GM18861 (cell line): ENCODE results near the gene ZNF451.
A peak's percentile ranks its signal among the peaks of the same experiment; 100 is the strongest.

Experiments used
- ATAC-seq: cut with Tn5 transposase; IDR thresholded peaks from one replicate; pipeline ENCODE4 v1.9.1; 2021; ENCODE audit not compliant: unreplicated experiment

Gene ZNF451

DNA sequence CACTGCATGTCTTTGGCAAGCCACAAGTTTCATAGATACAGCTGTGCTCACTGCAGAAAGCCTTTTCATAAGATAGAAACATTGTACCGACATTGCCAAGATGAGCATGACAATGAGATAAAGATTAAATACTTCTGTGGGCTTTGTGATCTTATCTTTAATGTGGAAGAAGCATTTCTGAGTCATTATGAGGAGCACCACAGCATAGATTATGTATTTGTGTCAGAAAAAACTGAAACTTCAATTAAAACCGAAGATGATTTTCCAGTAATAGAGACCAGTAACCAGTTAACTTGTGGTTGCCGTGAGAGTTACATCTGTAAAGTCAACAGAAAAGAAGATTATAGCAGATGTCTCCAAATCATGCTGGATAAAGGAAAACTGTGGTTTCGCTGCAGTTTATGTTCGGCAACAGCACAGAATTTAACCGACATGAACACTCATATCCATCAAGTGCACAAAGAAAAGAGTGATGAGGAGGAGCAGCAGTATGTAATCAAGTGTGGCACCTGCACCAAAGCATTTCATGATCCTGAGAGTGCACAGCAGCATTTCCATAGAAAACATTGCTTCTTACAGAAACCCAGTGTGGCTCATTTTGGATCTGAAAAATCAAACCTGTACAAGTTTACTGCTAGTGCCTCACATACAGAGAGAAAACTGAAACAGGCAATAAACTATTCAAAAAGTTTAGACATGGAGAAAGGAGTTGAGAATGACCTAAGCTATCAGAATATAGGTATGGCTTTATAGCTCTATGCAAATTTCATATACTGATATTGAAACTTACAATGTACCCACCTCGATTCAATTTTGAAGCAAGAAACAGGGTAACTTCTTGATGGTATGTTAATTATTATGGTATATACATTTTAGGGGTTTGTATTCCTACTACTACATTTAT, 58.2 kb downstream of the ZNF451 start:
- ATAC-seq = no peak

DNA sequence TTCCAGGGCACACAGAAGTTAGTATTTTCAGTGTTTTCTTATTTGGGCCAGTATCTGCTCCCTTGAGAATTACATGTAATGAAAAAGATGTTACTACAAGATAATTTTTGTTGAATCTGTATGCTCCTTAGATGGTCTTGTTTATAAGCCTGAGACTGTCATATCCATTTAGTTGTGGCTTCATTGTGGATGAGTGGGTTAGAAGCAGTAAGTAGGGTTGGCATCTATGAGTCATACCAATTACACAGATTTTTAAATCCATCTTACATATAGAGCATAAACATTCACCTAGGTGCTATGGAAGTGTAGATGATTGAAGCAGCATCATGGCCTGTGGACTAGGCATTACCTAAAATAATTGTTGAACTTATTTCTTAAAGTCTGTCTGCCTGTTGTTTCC, 68.7 kb downstream of the ZNF451 start:
- ATAC-seq = no peak

DNA sequence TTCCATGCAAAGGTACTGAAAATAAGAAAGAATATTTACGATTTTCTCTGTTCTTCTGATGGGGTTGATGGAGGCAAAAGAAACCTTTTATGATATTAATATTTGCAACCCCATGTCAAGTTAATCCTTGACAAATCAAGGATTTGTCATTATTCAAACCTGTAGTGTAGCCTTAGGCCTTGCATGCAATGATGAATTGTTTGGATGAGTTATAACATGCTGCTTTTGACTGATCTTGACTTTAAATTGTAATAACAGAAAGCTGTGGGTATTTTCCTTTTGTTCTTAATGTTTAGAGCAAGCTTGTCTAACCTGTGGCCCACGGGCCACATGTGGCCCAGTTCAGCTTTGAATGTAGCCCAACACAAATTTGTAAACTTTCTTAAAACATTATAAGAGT, 69.1 kb downstream of the ZNF451 start:
- ATAC-seq = no peak

DNA sequence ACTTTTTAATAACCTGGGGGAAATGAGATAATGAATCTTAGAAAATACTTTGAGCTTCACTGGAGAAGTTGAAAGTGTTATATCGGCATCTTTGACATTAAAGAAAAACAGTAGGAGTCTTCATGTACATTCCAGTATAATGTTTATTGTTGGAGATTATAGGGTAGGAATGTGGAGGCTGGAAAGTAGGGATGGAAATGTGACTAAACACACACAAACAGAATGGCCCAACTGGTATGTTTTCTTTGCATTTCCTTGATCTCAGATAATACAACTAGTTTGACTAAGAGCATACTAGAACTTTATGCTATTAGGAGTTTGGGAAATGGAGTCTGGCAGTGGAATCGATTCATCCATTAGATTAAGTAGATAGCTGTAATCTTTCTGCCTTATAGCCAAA, 72.0 kb downstream of the ZNF451 start:
- ATAC-seq = no peak

DNA sequence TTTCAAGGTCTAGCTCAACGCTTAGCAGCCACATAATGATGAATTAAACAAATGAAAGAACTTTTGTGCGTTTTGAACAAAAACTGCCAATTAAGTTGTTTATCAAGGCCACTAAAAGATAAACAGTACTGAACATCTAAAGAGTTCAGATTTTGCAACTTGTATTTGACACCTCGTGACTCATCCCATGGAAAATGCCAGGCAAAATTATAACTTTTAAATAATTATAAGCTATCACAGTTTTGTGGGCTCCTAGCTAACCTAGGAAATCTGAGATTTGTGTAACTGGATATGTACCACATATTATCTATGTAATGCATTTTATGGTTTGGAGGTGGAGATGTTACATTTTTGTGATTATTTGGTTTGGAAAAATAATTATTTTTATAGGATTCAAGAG, 72.5 kb downstream of the ZNF451 start:
- ATAC-seq = no peak

DNA sequence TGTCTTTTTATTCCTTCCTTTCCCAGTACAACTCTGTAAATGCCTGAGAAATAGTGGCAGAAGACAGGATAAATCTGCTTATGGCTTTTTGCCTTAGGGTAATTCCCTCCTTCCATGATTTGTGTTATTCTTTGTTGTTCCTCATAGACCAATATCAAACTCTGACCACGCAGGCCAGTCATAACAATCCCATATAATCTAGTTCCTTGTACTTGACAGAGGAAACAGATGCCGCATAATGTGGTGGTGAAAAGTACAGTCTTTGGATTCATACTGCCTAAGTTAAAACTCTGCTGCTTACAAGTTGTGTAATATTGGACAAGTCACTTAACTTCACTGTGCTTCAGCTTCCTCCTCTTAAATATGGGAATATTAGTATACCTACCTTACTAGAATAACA, 74.0 kb downstream of the ZNF451 start:
- no peak for ATAC-seq

DNA sequence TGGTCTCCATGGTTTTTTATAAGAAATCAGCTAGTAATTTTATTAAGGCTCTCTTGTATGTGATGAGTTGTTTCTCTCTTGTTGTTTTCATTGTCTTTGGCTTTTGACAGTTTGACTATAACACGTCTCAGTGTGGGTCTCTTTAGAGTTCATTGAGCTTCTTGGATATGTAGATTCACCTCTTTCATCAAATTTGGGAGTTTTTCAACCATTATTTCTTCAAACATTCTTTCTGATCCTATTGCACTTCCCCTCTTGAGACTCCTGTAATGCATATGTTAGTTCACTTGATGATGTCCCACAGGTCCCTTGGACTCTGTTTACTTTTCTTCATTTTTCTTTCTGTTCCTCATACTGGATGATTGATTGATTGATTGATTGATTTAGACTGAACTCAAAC, 75.1 kb downstream of the ZNF451 start:
- no peak for ATAC-seq

DNA sequence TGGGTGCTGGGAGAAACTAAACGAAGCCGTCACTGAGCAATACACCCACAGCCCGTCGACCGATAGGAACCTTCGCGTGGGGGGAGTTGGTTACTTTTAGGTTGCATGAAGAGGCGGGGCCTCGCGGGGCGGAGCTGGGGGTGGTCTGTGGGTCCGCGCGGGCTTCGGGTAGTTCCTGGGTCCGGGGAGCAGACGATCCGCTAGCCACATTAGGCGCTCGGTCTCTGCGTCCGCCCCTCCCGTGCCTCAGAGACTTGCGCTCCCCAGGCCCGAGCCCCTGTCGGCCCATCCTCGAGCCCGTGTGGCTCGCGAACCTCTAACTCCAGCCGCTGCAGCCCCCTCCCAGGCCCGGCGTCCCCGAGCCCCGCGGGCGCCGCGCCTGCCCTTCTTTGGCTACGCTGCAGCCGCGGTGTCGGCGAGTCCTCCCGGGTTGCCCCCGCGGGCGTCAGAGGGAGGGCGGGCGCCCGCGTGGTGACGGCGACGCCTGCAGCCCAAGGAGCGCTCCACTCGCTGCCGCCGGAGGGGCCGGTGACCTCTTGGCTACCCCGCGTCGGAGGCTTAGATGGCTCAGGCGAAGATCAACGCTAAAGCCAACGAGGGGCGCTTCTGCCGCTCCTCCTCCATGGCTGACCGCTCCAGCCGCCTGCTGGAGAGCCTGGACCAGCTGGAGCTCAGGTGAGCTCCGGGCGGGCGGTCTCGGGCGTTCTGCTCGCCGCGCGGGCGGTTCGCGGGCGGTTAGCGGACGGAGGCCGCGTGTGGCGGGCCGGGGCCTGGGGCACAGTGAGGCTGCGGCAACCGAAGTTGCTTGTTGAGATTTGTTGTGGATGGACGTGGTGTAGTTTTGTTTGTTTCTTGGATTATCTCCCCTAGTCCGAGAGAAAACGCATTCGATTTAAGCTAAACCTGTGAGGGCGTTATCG, 82.4 kb downstream of the ZNF451 start, which contains the start of gene BAG2:
TSS of gene BAG2 (plus strand) at position 191 of the 920 bp plus-strand sequence. CDS start at position 563, 372 bp downstream.
- peak; percentile 88 for ATAC-seq

DNA sequence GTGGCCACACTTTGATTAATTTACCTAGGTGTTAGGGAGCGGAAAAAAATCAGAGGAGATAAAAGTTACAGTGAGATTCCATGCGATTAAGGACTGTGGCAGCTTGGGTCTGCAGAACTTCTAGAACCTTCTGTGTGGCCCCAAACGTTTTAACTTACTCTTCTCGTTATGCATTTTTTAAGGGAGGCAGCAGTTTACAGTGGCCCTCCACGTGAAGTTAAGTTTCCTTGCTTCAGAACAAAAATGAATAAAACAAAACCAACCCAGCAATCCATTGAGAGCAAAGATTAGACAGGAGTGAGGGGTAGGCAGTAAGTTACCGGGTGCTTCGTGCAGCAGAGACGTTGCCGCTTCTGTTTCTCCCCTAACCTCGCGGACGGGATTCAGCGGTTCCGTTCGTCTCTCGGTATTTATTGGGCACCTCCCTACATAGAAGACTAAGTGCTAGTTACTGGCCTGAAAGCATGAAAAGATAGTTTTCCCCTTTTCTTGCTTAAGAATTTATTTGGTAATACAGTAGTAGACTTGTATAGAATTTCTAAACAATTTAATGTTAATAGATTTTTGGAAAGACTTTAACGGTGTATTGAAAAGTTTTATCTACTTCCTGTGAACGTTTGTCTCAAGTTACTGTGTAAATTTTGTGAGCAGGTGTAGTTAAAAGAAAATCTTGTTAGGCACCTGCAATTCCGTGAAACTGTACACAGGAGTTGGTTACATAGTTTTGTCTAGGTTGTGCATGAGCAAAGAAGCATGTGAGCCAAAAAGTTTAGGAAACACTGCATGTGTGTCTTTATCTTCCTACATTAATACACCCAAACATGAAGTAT, 83.3 kb downstream of the ZNF451 start:
- ATAC-seq = no peak

DNA sequence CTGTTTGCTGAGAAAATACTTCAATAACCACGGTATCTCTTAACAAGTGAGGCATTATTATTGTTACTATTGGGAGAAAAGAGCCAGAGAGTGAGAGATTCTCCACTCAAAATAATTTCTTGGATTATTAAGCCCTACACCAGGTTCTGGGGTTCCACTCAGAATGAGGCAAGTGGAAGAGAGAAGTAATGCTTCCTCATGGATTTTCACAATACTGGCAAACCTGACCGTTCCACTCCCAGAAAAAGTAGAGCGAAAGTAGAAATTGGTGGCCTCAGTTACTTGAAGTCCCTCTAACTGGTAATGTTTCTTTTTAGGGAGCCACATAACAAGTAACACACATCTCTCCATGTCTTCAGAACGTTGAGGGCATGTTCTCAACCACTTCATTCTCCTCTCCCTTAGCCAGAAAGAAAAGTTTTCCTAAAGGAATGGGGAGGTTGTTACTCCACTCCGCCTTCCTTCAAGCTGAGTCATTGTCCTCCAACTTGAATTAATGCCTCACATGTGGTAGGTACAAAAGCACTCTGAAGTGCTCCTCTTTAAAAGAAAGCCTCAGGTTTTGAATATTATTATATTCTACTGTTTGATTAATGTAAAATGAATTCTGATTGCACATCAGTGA, 84.0 kb downstream of the ZNF451 start:
- no peak for ATAC-seq

DNA sequence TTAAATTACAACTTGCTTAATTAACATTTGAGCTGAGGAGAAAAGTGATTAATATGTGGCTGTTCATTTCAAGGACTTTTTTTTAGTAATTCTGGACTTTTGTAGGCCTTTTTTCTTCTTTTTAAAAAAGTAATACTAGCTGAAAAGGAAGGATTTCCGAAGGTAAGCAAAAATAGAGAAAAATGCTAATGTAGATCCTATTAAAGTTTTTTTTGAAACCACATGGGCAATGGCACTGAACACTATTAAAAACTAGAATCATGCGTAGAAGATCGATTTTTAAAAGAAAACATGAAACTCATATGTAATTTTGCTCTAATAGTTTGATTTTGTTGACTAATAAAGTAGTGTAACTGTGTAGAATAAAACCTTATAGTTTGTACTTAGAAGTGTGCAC, 84.5 kb downstream of the ZNF451 start:
- no peak for ATAC-seq

DNA sequence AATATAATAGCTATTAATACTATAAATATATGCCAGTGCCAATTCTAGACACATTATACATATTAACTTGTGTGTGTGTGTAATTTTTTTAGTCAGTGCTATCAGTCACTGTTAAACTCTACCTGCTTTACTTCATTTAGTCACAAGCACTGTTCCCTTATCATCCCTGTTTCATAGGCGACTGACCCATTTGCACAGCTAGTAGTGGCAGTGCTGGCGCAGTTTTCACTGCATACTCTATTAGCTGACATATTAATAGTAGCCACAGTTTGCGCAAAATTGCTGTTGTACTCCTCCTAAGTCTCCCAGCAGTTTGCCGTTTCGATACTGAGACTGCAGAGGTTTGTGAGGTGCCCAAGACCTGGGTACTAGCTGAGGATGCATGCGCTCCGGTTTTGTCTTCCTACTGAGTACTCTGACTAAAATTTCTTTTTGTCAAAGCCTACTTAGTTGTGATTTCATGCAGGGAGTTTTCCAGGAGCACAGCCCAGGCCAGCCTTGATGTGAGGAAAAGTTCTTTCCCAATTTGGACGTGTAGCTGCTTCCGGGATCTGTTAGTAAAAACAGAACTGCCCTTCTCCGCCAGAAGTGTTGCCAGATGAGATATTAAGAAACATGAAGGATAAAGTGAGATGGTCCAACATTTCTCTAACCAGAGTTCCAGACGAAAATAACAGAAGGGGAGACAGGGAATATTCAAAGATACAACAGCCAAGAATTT, 87.7 kb downstream of the ZNF451 start:
- ATAC-seq = no peak

DNA sequence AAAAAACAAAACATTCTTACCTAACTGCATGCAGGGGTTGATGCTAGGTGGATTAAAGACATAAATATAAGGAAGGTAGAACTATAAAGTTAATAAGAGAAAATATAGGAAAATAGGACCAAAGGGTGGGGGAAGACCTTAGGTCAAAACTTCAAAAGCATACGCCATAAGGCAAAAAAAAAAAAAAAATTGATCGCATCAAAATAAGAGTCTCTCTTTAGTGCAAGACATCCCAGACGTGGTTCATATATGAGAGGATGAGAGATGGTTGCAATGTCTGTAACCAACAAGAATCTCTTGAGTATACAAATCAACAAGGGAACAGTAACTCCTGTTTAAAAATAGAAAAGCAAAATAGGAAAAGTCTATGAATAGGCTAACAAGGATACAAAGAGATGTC, 90.6 kb downstream of the ZNF451 start:
- ATAC-seq = no peak

DNA sequence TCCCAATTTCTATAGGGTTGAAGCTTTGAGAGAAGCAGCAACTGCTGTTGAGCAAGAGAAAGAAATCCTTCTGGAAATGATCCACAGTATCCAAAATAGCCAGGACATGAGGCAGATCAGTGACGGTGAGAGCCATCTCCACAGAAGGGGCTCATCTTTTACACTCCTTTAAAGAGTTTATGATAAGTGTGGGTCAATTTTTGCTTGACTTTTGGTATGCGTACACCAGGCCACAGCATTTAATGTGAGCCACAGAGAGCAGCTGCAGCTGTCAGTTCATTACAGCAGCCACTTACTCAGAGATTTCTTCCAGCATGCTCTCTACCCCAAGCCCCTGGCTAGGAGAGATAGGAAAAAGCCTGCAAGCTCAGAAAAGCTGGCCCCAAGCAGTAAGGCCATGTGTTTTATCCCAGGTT, 92.0 kb downstream of the ZNF451 start:
- no peak for ATAC-seq

DNA sequence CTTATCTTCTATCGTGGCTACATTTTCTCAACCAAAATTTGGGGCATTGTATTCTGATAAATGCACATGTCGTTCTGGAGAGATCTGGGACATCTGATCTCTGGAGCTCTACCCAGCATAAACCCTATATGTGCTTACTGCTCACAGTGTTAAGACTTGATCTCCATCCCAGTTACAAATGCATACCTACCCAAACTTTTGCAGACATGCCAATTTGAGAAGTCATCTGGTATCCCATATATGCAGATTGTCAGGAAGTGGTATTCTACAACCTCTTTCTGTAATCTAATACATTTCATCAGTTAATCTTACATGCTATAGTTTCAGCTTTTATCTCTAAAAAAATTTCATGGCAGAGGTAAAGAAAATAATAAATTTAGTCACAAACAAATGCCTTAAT, 93.3 kb downstream of the ZNF451 start:
- ATAC-seq = no peak

DNA sequence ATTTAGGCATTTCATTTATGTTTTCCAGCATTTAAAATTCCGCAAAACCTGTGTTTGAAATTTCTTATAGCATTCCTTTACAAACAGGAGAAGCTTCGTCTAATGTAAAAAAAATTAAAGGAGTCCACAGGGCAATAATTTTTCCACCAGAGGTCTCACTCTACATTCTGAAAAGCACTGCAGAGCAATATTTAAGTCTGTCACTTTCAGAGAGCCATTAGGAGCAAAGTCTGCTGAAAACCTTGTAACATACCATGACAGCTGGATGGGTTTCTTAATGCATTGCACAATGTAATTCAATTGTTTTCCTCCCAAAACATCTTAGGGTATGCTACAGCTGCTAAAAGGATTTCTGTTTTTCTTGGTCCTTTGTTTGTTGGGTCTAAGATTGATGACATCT, 100.2 kb downstream of the ZNF451 start:
- ATAC-seq = no peak

DNA sequence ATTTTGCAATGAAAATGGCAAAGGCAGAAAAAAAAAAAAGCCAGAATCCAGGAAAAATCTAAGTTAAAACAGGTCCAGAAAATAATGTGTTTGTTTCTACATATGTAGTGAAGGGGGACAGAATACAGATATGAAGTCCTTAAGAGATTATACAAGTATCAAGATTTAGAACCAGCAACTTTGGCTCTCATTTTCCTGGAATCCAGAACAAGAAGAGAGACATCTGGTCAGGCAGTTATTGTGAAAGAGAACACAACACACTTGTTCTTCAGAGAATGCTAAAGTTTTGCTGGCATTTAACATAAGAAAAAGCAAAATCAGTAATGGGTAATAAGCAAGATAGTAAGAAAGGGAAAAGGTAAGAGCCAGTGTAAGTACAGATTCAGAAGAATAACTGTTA, 103.2 kb downstream of the ZNF451 start:
- ATAC-seq = no peak

DNA sequence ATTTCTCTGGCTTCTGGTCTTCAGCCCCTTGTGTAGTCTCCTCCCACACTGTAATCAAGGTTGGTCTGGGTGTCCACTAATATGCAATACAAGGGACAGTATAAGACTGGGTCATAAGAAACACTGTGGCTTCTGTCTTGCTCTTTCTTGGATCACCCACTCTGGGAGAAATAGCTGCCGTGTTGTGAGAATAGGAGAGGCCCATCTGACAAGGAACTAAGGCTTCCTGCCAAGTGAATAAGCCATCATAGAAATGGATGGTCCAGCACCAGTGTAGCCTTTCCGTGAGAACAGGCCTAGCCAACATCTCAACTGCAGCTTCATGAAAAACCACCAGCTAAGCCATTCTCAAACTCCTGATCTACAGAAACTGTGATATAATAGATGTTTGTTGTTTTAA, 105.5 kb downstream of the ZNF451 start:
- ATAC-seq = no peak

DNA sequence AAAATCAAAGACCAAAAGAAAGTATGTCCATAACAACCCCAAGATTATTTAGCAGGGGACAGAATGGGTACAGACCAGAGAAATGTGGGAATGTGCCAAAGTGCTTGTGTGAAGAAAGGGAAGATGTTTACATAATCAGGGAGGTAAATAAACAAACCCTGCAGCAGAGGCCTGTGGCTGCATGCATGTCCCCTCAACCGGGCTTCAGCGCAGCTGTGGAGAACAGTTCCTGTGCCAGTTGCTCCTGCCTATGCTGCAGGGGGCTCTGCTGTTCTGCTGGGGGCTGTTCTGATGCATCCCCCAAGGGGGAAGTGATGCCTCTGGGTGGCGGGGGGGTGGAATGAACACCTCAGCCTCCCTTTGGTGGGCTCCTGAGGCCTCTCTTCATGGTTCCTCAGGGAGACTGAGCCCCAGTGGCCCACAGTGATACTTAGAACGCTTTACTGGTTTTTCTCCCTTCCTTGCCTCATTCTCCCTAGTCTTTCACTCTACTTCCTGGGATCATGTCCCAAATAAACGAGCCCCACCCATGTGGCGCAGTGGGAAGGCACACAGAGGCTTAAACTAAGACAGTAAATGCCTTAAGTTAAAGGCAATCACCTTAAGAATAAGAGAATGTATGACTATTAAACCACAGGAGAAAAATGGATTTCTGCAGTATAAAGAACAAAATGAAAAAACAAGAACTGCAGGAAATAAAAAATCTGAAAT, 109.1 kb downstream of the ZNF451 start:
- ATAC-seq = no peak
